ENCODE measurements around the gene GGNBP2.

The GGNBP2 gene

DNA sequence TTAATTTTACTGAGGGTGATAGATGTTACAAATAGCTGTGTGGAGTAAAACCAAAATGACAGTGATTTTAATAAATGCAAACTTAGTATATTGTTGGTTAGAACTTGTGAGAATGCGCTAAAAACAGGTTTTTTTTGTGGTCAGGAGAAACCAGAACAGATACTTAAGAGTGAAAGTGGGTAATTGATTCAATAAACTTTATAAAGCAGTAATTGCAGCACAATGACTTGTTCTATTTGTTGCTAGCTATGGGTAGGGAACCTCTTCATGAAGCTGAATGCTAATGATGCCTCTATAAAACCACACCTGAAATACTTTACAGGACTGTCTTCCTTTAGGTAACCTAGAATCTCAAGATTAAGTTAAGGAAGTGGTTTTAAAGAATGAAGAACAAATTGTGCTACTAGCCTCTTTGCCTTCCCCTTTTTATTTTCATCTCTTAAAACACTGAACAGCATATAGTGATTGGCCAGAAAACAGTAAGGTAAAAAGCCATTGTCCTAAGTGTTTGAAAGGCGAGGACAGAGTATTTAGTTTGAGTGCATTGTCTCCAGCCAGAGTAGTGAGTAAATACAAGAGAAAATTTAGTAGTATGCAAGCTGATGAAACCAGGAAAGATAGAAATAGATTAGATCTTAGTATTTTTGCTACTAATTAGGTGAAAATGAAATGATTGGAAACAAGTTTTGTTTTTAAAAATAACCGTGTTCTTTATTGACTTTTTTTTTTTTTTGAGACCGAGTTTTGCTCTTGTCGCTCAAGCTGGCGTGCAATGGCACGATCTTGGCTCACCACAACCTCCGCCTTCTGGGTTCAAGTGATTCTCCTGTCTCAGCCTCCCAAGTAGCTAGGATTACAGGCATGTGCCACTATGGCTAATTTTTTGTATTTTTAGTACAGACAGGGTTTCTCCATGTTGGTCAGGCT is 6.0 kb downstream of the GGNBP2 start:
- no peak overlapping the region for H3K4me3 ChIP-seq (replicated peaks; ENCODE audit: low read depth, low read length)
- TF ChIP-seq, protein P1, sequence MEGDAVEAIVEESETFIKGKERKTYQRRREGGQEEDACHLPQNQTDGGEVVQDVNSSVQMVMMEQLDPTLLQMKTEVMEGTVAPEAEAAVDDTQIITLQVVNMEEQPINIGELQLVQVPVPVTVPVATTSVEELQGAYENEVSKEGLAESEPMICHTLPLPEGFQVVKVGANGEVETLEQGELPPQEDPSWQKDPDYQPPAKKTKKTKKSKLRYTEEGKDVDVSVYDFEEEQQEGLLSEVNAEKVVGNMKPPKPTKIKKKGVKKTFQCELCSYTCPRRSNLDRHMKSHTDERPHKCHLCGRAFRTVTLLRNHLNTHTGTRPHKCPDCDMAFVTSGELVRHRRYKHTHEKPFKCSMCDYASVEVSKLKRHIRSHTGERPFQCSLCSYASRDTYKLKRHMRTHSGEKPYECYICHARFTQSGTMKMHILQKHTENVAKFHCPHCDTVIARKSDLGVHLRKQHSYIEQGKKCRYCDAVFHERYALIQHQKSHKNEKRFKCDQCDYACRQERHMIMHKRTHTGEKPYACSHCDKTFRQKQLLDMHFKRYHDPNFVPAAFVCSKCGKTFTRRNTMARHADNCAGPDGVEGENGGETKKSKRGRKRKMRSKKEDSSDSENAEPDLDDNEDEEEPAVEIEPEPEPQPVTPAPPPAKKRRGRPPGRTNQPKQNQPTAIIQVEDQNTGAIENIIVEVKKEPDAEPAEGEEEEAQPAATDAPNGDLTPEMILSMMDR (IDR thresholded peaks at IDR 0.05; ENCODE audit: low read length, missing control alignments): no peak
- no peak for DNase-seq (ENCODE audit: low read depth)

DNA sequence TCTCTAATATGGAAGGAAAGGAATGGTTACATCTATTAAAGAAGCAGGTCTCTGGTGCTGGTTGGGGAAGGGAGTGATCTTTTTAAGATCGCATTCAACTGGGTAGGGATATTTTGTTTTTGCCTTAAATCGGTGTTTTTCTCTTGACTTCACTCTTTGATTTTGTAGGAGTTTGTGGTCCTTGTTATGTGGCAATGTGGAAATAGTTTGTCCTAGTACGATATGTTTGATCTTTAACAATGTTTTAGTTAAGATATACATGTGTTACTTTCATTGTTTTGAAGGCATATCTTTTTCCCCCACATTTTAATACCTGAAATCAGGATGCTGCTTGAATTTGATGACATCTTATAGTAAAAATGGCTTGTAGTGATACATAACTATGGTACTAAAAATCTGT is 8.7 kb downstream of the GGNBP2 start:
- no peak for DNase-seq (ENCODE audit: low read depth)
- TF ChIP-seq, protein P1 (IDR thresholded peaks at IDR 0.05; ENCODE audit: low read length, missing control alignments): no peak
- H3K4me3 ChIP-seq (replicated peaks; ENCODE audit: low read depth, low read length): no peak overlapping the region

DNA sequence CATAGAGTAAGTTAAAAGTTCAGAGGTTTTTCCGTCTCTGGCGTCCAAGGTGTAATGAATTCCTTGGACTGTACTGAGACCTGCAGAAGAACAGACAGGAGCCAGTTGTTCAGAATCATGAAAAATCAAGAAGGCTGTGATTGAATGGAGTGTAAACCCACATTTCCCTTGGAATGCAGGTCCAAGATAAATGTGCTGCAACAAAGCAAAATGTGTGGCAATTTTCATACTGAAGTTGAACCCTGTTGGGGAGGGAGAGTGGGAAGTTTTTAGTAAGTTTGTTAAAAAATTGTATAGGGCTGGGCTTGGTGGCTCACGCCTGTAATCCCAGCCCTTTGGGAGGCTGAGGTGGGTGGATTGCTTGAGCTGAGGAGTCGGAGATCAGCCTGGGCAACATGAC is 21.4 kb downstream of the GGNBP2 start:
- TF ChIP-seq, protein P1 (IDR thresholded peaks at IDR 0.05; ENCODE audit: low read length, missing control alignments): no peak
- peak; percentile 21 for DNase-seq (ENCODE audit: low read depth)
- no peak overlapping the region for H3K4me3 ChIP-seq (replicated peaks; ENCODE audit: low read depth, low read length)

DNA sequence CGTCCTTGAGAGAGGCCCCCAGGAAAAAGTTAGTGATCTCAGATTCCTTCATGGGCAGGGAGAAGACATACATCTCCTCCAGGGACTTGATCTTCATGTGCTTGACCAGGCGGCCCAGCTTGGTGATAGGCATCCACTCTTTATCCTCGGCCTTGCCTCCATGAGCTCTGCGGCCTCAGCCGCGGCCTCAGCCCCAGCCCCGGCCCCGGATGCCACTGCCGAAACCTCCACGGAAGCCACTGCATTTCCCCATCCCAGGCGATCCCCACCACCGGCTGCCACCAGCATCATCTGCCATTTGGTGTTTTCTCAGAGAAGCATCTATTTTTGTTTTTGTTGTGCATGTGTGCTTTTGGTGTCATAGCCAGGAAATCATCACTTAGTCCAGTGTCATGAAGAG is 30.3 kb downstream of the GGNBP2 start:
- H3K4me3 ChIP-seq (replicated peaks; ENCODE audit: low read depth, low read length): no peak overlapping the region
- no peak for DNase-seq (ENCODE audit: low read depth)
- TF ChIP-seq, protein P1 (IDR thresholded peaks at IDR 0.05; ENCODE audit: low read length, missing control alignments): no peak

DNA sequence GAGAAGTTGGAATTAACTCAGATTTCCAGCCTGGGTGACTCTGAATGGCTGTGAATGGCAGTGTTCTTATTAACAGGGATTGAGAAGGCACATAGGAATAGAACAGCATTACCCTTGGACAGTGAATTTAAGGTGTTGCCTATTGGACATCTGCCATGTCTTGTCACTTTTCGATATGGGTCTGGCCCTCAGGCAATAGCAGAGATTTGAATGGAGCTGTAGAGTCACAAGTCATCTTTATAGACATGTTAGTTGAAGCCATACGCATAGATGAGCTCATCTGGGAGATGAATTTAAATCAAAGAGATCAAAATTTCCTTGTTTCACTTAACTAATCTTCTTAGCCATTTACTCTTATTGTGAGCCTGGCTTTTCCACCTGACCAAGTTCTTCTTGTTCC is 32.1 kb downstream of the GGNBP2 start:
- TF ChIP-seq, protein P1 (IDR thresholded peaks at IDR 0.05; ENCODE audit: low read length, missing control alignments): no peak
- no peak for DNase-seq (ENCODE audit: low read depth)
- no peak overlapping the region for H3K4me3 ChIP-seq (replicated peaks; ENCODE audit: low read depth, low read length)

DNA sequence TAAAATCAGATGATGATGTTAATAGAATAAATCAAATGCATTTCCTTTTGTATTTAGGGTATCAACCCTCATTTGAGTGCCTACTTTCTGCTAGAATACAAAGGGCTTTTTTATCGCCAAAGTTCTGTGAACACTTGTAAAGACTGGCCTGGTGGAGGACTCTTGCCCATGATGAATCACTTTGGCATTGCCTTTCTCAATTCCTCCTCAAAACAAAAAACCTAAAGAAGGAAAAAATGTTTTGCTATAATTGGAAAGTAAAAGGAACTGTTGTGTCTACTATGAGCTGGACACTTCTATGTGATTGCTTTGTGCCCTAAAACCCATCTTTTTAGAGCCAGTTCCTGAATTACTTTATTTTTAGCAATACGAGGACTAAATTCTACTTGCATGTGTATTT is 34.0 kb downstream of the GGNBP2 start:
- no peak overlapping the region for H3K4me3 ChIP-seq (replicated peaks; ENCODE audit: low read depth, low read length)
- TF ChIP-seq, protein P1 (IDR thresholded peaks at IDR 0.05; ENCODE audit: low read length, missing control alignments): no peak
- DNase-seq (ENCODE audit: low read depth): no peak

DNA sequence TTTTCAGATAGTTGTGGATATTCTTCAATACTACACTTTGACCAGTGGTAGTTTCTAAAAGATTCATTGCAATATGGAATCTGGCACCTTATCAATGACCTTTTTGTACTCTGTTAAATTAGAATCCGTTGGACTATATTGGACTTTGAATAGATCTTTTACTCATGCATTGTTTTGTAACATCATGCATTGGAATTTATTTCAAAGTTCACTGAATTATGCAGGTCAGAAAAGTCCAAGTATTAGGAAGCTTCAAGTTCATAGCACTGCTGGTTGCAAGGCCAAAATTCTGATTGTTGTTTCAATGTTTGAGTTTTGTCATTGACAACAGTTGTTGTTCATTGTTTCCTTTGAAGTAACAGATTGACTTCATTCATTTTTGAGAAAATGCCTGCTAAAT is 39.1 kb downstream of the GGNBP2 start:
- TF ChIP-seq, protein P1 (IDR thresholded peaks at IDR 0.05; ENCODE audit: low read length, missing control alignments): no peak
- no peak overlapping the region for H3K4me3 ChIP-seq (replicated peaks; ENCODE audit: low read depth, low read length)
- DNase-seq (ENCODE audit: low read depth): no peak

Measured in fibroblast of pulmonary artery (primary cell).